GM06990 (cell line): Measurements from ENCODE around the gene GALNT18.

Experiments
- DNase-seq: peaks from one replicate; pipeline ENCODE4 v3.0.0-alpha.2; 2011; ENCODE audit not compliant: insufficient read length; ENCODE audit errors: extremely low read depth
- H3K27me3 ChIP-seq: replicated peaks from 2 replicates; pipeline ENCODE4 v1.6.0; 2011; ENCODE audit warnings: low read length; ENCODE audit not compliant: control insufficient read depth, insufficient read depth
- H3K36me3 ChIP-seq: 2 replicates; pipeline ENCODE4 v1.5.1; 2011; ENCODE audit warnings: low read length; ENCODE audit not compliant: control insufficient read depth, insufficient read depth
- H3K4me3 ChIP-seq: replicated peaks from 2 replicates; pipeline ENCODE4 v1.5.1; 2011; ENCODE audit warnings: low read depth, mild to moderate bottlenecking, control low read depth, low read length
- CTCF ChIP-seq: IDR thresholded peaks from 2 replicates; pipeline ENCODE4 v1.5.1; 2011; ENCODE audit warnings: low read length, control low read depth, mild to moderate bottlenecking, inconsistent platforms; ENCODE audit not compliant: insufficient read depth, poor library complexity, severe bottlenecking

GALNT18 gene

GRCh38 chr11:11476499-11476898 is 145.3 kb downstream of the GALNT18 start:
- no peak overlapping the region for H3K4me3 ChIP-seq
- TF ChIP-seq CTCF, result no peak
- H3K36me3 ChIP-seq, result no peaks in the 10 kb centered on the region
- DNase-seq, result no peak
- H3K27me3 ChIP-seq, result no peaks in the 10 kb centered on the region

- TF ChIP-seq CTCF, result no peak
- no peaks in the 10 kb centered on the region for H3K36me3 ChIP-seq
- no peaks in the 10 kb centered on the region for H3K27me3 ChIP-seq
- DNase-seq, result no peak
- H3K4me3 ChIP-seq, result no peak overlapping the region
Observed at GRCh38 chr11:11472106-11472505, 149.7 kb downstream of the GALNT18 start.

DNA sequence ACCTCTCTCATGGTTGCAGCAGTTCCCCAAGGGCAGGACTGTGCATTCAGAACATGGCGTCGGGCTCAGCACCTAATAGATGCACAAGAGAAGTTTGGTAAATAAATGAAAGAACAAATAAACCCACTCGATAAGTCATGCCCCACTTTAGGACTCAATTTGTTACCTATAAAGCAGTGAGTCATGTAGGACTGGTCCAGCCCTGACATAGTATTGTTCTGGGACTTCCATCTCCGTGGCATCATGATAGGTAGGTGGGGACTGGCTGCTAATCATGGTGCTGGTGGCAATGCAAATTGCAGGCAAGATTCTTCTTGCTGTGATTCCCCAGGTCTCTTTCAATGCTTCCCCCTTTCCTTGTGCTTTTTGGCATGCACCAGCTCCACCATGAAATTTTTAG is 150.6 kb downstream of the GALNT18 start:
- Histone ChIP-seq H3K4me3 (no peak overlapping the region), H3K36me3 (no peaks in the 10 kb centered on the region), H3K27me3 (no peaks in the 10 kb centered on the region)
- no peak for DNase-seq
- no peak for TF ChIP-seq CTCF

DNA sequence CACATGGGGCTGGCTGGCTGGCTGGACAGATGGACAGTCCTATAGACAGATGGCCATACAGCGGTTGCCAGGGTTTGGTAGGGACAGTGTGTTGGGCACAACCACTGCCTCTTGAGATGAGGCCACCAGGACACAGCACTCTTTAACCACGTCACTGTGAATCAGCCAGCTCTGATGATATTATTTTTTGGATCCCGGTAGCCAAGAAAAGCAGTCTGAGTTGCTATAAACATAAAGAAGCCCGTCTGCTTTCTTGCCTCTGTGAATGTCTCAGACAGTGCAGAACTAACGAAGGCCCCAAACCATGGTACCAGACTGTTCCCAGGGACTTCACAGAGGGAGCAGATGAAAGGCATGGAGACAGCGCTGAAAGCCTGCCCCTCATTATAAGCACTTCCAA is 152.9 kb downstream of the GALNT18 start:
- no peaks in the 10 kb centered on the region for H3K36me3 ChIP-seq
- no peak for TF ChIP-seq CTCF
- H3K4me3 ChIP-seq, result no peak overlapping the region
- no peak for DNase-seq
- H3K27me3 ChIP-seq, result no peaks in the 10 kb centered on the region

DNA sequence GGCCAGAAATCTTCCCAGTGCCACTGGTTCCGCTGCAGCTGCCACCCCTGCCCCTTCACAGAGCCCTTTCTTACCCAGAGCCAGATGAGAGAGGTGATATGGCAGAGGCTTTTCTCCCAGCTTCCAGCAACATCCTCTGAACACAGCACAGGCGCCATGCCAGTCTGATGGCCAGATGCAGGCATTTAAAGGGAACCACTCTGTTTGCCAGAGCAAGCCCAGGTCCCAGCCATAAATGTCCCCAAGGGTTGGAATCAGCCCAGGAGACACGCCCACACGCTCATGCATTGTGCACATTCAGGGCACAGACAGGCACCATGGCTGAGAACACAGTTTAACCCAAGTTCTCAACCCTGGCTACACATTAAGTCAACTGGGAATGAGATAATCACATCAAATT is 154.5 kb downstream of the GALNT18 start:
- no peaks in the 10 kb centered on the region for H3K27me3 ChIP-seq
- H3K36me3 ChIP-seq, result no peaks in the 10 kb centered on the region
- no peak for TF ChIP-seq CTCF
- no peak for DNase-seq
- no peak overlapping the region for H3K4me3 ChIP-seq

GRCh38 chr11:11464555-11464954 is 157.2 kb downstream of the GALNT18 start:
- H3K27me3 ChIP-seq, result no peaks in the 10 kb centered on the region
- no peaks in the 10 kb centered on the region for H3K36me3 ChIP-seq
- no peak for TF ChIP-seq CTCF
- DNase-seq, result no peak
- H3K4me3 ChIP-seq, result no peak overlapping the region
